Measurements from ENCODE around the gene TDP2. TPM values are rescaled to one million over a fixed set of nuclear protein-coding genes. Genes with fewer than 3 reads are reported as not detected.
A peak's percentile ranks its signal among the peaks of the same experiment; 100 is the strongest.
"Not testable (repeated sequence)": the region's sequence is repeated elsewhere in the genome, so short reads cannot be mapped to it uniquely, and the experiment has no call there.

TDP2 gene, protein sequence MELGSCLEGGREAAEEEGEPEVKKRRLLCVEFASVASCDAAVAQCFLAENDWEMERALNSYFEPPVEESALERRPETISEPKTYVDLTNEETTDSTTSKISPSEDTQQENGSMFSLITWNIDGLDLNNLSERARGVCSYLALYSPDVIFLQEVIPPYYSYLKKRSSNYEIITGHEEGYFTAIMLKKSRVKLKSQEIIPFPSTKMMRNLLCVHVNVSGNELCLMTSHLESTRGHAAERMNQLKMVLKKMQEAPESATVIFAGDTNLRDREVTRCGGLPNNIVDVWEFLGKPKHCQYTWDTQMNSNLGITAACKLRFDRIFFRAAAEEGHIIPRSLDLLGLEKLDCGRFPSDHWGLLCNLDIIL
- 51.3 TPM for polyA plus RNA-seq (2013, experiment 1 of 2)
- 47.4 TPM for polyA plus RNA-seq (2013, experiment 2 of 2)

DNA sequence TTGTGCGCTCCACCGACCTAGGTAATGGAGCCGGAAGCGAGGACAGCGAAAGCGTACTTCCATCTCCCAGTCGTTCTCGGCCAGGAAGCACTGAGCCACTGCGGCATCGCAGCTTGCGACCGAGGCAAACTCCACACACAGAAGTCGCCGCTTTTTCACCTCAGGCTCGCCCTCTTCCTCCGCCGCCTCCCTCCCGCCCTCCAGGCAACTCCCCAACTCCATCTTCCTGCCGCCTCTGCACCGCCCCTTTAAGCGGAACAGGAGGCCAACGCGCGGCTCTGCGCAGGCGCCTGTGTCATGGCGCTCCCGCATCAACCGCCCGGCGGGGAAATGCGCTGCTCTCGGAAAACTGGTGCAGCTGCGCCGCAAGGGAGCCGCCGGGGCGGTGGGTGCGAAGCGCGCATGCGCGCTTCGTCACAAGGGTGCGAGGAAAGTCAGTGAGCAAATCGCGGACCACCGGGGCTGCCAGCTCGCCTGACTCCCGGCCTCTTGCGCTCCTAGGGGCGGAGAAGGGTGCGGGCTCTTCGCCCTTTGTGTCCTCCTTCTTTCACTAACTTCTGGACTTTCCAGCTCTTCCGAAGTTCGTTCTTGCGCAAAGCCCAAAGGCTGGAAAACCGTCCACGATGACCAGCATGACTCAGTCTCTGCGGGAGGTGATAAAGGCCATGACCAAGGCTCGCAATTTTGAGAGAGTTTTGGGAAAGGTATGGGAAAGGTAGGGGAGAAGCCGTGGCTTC, at the start of gene TDP2, which contains the start of gene ACOT13:
TDP2 (minus strand) TSS at position 259 of the 737 bp plus-strand sequence; CDS start at position 222, 37 bp downstream.
ACOT13 (plus strand) TSS at position 437 of the 737 bp plus-strand sequence; CDS start at position 624, 187 bp downstream.
- Histone ChIP-seq H3K4me3 (ENCODE audit: low read length) (peak within 1 kb of the TSS; percentile 99), H3K27me3 (ENCODE audit: insufficient read depth, low read length) (no peaks in the 10 kb centered on the region), H3K27ac (ENCODE audit: low read depth, low read length) (peak within 1 kb of the TSS; percentile 94), H3K9me3 (ENCODE audit: insufficient read depth, low read depth, low read length) (peaks cover 22% of the 10 kb centered on the region), H3K36me3 (ENCODE audit: insufficient read depth, low read length) (peaks cover 53% of the 10 kb centered on the region), H3K9ac (ENCODE audit: low read depth, low read length) (peak within 1 kb of the TSS; percentile 96), H3K4me1 (ENCODE audit: insufficient read depth, low read length) (peaks cover 7% of the 10 kb centered on the region; the same call in 1 of the 2 replicates)
- WGBS: under 1% methylated on average over 62 of the region's 62 CpGs

DNA sequence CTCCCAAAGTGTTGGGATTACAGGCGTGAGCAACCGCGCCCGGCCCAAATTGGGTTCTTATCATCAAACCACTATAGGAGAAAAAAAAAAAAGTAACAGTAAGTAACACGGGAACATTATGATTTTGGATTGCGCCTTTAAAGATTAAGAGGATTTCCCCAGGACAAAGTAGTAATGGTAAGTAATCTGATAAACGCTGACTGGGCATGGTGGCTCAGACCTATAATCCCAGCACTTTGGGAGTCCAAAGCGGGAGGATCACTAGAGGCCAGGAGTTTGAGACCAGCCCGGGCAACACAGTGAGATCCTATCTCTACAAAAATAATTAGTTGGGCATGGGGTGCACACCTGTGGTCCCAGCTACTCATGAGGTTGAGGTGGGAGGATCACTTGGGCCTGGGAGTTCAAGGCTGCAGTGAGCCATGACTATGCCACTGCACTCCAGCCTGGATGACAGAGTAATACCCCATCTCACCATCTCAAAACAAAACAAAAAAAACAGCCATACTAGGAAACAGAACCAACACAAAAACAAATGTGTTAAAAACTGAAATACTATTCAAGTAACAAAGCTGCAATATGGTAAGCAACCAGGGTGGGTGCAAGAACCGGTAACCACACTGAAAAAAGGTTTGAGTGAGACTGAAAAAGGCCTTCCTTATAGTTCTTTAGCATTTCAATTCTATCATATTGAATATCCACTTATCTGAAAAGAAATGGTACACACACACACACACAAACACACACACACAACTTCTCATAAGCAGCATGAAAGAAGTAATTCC, 44.0 kb upstream of the TDP2 start:
- no peaks in the 10 kb centered on the region for H3K9me3 ChIP-seq (ENCODE audit: insufficient read depth, low read depth, low read length)
- no peaks in the 10 kb centered on the region for H3K4me1 ChIP-seq (ENCODE audit: insufficient read depth, low read length)
- no peak overlapping the region for H3K9ac ChIP-seq (ENCODE audit: low read depth, low read length)
- H3K27me3 ChIP-seq (ENCODE audit: insufficient read depth, low read length): no peaks in the 10 kb centered on the region
- 96% methylated on average over 6 of the region's 10 CpGs for WGBS
- peaks cover 100% of the 10 kb centered on the region for H3K36me3 ChIP-seq (ENCODE audit: insufficient read depth, low read length)
- H3K27ac ChIP-seq (ENCODE audit: low read depth, low read length): no peak overlapping the region
- H3K4me3 ChIP-seq (ENCODE audit: low read length): no peak overlapping the region

DNA sequence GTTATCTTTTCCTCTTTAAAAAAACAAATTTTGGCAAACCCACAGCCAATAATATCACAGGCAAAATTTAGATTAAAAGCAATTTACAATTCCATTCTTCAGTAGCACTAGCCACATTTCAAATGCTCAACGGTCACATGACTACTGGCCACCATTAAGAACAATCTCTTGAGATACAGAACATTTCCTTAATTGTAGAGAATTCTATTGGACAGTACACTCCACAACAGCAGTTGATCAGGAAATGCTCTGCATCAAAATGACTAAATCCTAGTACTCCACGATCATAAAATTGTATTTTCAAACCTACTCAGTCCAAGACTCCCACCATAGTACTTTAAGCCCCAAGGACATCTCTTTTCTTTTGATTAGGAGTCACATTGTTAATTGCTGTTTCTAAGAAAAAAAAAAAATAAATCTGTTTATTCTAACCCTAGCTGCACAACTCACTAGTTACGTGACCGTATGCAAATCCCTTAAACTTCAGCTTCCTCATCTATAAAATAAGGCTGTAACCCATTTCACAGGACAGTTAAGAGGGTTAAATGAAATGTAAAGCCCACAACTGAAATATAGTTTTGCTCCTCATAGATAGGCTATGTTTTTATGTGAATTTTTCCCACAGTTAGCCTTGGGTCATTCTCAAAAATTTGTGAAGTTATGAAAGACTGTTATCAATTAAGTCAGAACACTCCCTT, 42.5 kb upstream of the TDP2 start:
- H3K9ac ChIP-seq (ENCODE audit: low read depth, low read length): no peak overlapping the region
- H3K4me1 ChIP-seq (ENCODE audit: insufficient read depth, low read length): no peaks in the 10 kb centered on the region
- H3K9me3 ChIP-seq (ENCODE audit: insufficient read depth, low read depth, low read length): no peaks in the 10 kb centered on the region
- H3K36me3 ChIP-seq (ENCODE audit: insufficient read depth, low read length): peaks cover 100% of the 10 kb centered on the region
- H3K27ac ChIP-seq (ENCODE audit: low read depth, low read length): no peak overlapping the region
- no peak overlapping the region for H3K4me3 ChIP-seq (ENCODE audit: low read length)
- no peaks in the 10 kb centered on the region for H3K27me3 ChIP-seq (ENCODE audit: insufficient read depth, low read length)
- 91% methylated on average over 2 of the region's 4 CpGs for WGBS

DNA sequence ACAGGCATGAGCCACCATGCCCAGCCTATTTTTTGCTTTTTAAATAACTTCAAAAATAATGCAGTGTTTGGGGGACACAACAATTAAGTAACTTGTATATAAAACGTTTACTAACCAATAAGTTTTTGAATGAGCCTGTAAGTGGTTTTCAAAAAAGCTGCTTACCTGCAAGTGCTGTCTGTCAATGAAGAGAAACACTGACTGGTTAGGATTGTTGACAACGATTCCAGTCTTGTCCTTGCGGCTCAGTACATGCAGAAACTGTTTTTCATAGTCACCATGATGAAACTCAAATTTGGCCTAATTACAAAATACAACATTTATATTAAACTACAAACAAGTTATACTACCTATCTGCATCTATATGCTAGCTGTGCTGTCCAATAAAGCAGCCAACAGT, 41.9 kb upstream of the TDP2 start:
- WGBS: 92% methylated on average over 3 of the region's 3 CpGs
- Histone ChIP-seq H3K9me3 (ENCODE audit: insufficient read depth, low read depth, low read length) (no peaks in the 10 kb centered on the region), H3K27ac (ENCODE audit: low read depth, low read length) (no peak overlapping the region), H3K36me3 (ENCODE audit: insufficient read depth, low read length) (peaks cover 100% of the 10 kb centered on the region), H3K27me3 (ENCODE audit: insufficient read depth, low read length) (no peaks in the 10 kb centered on the region), H3K4me3 (ENCODE audit: low read length) (no peak overlapping the region), H3K9ac (ENCODE audit: low read depth, low read length) (no peak overlapping the region), H3K4me1 (ENCODE audit: insufficient read depth, low read length) (no peaks in the 10 kb centered on the region)

DNA sequence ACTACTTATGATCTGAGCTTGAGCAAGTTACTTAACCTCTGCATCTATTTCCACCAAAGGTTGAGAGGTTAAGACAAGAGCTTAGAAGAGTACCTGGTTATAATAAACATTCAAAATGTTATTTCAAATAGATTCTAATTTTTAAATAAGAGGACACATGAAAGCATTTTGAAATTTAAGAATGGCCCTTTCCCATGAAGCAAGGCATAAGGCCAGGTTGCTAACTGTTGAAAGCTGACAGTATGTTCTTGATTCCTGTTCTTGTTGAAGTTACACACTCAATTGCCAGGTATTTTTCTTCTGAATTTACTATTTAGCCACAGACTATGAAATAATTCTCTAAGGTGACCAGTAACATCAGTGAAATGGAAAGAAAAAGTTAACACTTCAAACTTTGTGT, 37.8 kb upstream of the TDP2 start:
- no peak overlapping the region for H3K4me3 ChIP-seq (ENCODE audit: low read length)
- H3K9ac ChIP-seq (ENCODE audit: low read depth, low read length): no peak overlapping the region
- no peaks in the 10 kb centered on the region for H3K9me3 ChIP-seq (ENCODE audit: insufficient read depth, low read depth, low read length)
- H3K27me3 ChIP-seq (ENCODE audit: insufficient read depth, low read length): no peaks in the 10 kb centered on the region
- peaks cover 93% of the 10 kb centered on the region for H3K36me3 ChIP-seq (ENCODE audit: insufficient read depth, low read length)
- H3K4me1 ChIP-seq (ENCODE audit: insufficient read depth, low read length): no peaks in the 10 kb centered on the region
- H3K27ac ChIP-seq (ENCODE audit: low read depth, low read length): no peak overlapping the region

DNA sequence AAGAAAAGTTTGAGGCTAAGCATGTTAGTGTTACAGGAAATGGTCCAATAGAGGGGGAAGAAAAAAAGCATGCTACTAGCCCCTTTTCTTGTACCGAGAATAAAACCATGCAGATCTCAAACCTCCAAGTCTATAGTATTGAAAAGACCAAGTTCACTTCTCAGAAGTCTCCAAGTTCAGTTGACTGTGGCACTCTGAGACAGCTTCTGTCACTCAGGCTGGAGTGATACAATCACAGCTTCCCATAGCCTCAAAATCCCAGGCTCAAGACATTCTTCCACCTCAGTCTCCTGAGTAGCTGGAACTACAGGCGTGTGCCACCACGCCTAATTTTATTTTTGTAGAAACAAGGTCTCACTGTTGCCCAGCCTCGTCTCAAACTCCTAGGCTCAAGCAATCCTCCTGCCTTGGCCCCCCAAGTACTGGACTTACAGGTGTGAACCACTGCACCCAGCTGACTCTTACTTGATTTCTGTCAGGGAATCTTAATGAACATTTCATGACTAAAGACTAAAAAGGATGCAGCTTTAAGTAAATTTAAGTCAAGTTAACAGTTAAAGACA, 36.1 kb upstream of the TDP2 start:
- Histone ChIP-seq H3K4me1 (ENCODE audit: insufficient read depth, low read length) (no peaks in the 10 kb centered on the region), H3K9ac (ENCODE audit: low read depth, low read length) (no peak overlapping the region), H3K4me3 (ENCODE audit: low read length) (no peak overlapping the region), H3K36me3 (ENCODE audit: insufficient read depth, low read length) (peaks cover 91% of the 10 kb centered on the region), H3K27me3 (ENCODE audit: insufficient read depth, low read length) (no peaks in the 10 kb centered on the region), H3K9me3 (ENCODE audit: insufficient read depth, low read depth, low read length) (no peaks in the 10 kb centered on the region), H3K27ac (ENCODE audit: low read depth, low read length) (no peak overlapping the region)
- 95% methylated on average over 4 of the region's 4 CpGs for WGBS

DNA sequence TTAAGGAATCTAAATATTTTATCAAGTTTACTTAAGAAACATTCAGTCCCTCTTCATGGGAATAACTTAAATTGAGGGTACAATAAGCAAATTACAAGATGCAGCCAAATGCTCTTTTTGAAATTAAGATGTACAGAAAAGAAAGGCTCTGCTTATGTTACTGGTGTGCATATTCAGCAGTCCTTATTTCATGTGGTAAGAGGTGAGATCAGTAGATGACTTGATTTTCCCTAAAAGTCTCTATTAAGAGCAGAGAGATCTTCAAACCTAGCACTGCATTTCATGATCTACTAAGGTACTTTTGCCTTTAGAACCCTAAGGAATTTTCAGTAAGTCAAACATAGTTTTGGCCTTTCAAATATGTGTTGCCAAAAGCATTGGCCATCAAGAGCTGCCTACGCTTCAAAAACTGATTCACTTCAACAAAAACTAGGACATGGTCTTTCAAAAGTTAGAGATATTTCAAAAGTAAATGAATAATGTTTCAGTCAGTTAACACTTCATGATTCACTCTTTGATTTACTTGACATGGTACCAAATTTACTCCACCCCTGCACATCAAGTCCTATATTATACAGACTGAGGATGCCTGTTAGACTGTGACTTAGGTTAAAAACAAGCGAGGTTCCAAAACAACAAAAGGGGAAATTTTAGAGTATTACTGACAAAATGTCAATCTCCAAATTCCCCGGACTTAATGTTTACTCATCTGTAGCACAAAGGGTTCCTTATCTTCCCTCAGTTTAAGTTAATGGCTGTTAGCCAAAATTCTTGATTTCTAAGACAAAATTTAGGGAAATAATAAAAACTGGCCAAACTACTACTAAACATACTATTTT, 33.0 kb upstream of the TDP2 start:
- H3K36me3 ChIP-seq (ENCODE audit: insufficient read depth, low read length): peaks cover 62% of the 10 kb centered on the region
- 100% methylated on average over 3 of the region's 3 CpGs for WGBS

DNA sequence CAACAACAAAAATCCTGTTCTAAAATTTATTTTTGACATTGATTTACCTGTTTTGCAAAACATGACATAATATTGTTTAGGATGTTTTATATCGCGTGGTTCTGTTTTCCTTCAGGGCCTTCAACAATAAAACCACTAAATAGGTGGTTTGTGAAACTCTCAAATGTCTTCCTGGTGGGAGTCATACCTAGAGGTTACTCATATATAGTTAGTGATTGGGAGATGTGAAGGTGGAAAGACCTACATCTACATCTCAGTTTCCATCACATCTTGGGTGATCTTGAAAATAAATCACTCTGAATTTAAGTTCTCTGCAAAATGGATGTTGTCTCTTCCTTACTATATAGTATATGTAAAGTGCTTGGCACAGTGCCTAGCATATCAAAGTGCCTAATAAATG, 29.4 kb upstream of the TDP2 start:
- Histone ChIP-seq H3K27ac (ENCODE audit: low read depth, low read length) (no peak overlapping the region), H3K27me3 (ENCODE audit: insufficient read depth, low read length) (no peaks in the 10 kb centered on the region), H3K36me3 (ENCODE audit: insufficient read depth, low read length) (peaks cover 27% of the 10 kb centered on the region), H3K9ac (ENCODE audit: low read depth, low read length) (no peak overlapping the region), H3K9me3 (ENCODE audit: insufficient read depth, low read depth, low read length) (no peaks in the 10 kb centered on the region), H3K4me3 (ENCODE audit: low read length) (no peak overlapping the region), H3K4me1 (ENCODE audit: insufficient read depth, low read length) (no peaks in the 10 kb centered on the region)
- no CpG with 5 or more reads among the region's 2 CpGs for WGBS

More for the DNA sequence above, 33.0 kb upstream of the TDP2 start:
- H3K4me3 ChIP-seq (ENCODE audit: low read length): no peak overlapping the region
- no peaks in the 10 kb centered on the region for H3K27me3 ChIP-seq (ENCODE audit: insufficient read depth, low read length)
- no peak overlapping the region for H3K9ac ChIP-seq (ENCODE audit: low read depth, low read length)
- no peak overlapping the region for H3K27ac ChIP-seq (ENCODE audit: low read depth, low read length)
- H3K9me3 ChIP-seq (ENCODE audit: insufficient read depth, low read depth, low read length): no peaks in the 10 kb centered on the region
- H3K4me1 ChIP-seq (ENCODE audit: insufficient read depth, low read length): no peaks in the 10 kb centered on the region

DNA sequence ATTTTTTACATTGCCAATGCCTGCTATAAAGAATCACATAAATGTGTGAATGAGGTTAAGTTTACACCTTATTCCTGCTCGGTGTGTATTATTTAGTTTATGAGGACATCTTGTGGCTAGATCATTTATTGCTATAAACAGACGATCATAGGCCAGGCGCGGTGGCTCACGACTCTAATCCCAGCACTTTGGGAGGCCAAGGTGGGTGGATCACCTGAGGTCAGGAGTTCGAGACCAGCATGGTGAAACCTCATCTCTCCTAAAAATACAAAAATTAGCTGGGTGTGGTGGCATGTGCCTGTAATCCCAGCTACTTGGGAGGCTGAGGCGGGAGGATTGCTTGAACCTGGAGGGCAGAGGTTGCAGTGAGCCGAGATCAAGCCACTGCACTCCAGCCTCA, 28.9 kb upstream of the TDP2 start:
- not testable (repeated sequence) for H3K27ac ChIP-seq (ENCODE audit: low read depth, low read length); H3K9me3 ChIP-seq (ENCODE audit: insufficient read depth, low read depth, low read length); H3K9ac ChIP-seq (ENCODE audit: low read depth, low read length); H3K27me3 ChIP-seq (ENCODE audit: insufficient read depth, low read length); H3K4me3 ChIP-seq (ENCODE audit: low read length); H3K4me1 ChIP-seq (ENCODE audit: insufficient read depth, low read length)
- 71% methylated on average over 8 of the region's 8 CpGs for WGBS
- peaks cover 23% of the 10 kb centered on the region for H3K36me3 ChIP-seq (ENCODE audit: insufficient read depth, low read length)

DNA sequence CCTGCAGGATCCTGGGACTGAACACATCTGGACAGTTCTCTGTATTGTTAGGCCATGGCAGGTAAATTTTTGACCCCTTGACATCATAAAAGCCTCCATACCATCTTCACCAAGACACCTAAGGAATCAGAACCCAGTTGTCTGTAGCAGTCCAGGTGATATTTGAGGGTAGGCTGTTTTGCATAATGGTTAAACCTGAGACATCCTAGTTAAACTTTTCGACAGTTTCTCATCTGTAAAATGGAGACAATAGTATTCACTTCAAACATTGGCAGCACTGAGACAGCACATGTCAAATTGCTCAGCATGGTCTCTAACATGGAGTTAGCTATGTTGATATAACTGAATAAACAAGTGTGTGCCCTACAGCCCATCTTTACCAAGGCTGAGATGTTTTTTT, 27.5 kb upstream of the TDP2 start:
- no peak overlapping the region for H3K9ac ChIP-seq (ENCODE audit: low read depth, low read length)
- H3K4me1 ChIP-seq (ENCODE audit: insufficient read depth, low read length): peaks cover 5% of the 10 kb centered on the region; the same call in 1 of the 2 replicates
- H3K9me3 ChIP-seq (ENCODE audit: insufficient read depth, low read depth, low read length): no peaks in the 10 kb centered on the region
- no peak overlapping the region for H3K27ac ChIP-seq (ENCODE audit: low read depth, low read length)
- peaks cover 14% of the 10 kb centered on the region for H3K36me3 ChIP-seq (ENCODE audit: insufficient read depth, low read length)
- no peaks in the 10 kb centered on the region for H3K27me3 ChIP-seq (ENCODE audit: insufficient read depth, low read length)
- H3K4me3 ChIP-seq (ENCODE audit: low read length): no peak overlapping the region
- WGBS: 100% methylated on average over 1 of the region's 1 CpG

Measured in HUES64 (cell line).